OCI-LY1 (cell line): ENCODE data around the gene LDAH.

Source experiments
- CTCF ChIP-seq: fragments of 200-600 bp; sonication (generic), shearing (Covaris generic); IDR thresholded peaks from 2 replicates; pipeline ENCODE4 v1.5.1; 2017; ENCODE audit warnings: mild to moderate bottlenecking, antibody characterized with exemption, low read length, moderate library complexity, mixed read lengths
- EZH2 ChIP-seq: fragments of 200-600 bp; sonication (generic), shearing (Covaris generic); IDR thresholded peaks from 2 replicates; pipeline ENCODE4 v1.8.0; 2017; ENCODE audit warnings: borderline replicate concordance, mixed run types, mild to moderate bottlenecking, antibody characterized with exemption, low read length, moderate library complexity, mixed read lengths

- TF ChIP-seq EZH2 (no peak), CTCF (peak; percentile 85)
Measured at GRCh38 chr2:20635675-20636584, 187.0 kb downstream of the LDAH start.
